ENCODE measurements around the gene DTD1.

Gene DTD1

DNA sequence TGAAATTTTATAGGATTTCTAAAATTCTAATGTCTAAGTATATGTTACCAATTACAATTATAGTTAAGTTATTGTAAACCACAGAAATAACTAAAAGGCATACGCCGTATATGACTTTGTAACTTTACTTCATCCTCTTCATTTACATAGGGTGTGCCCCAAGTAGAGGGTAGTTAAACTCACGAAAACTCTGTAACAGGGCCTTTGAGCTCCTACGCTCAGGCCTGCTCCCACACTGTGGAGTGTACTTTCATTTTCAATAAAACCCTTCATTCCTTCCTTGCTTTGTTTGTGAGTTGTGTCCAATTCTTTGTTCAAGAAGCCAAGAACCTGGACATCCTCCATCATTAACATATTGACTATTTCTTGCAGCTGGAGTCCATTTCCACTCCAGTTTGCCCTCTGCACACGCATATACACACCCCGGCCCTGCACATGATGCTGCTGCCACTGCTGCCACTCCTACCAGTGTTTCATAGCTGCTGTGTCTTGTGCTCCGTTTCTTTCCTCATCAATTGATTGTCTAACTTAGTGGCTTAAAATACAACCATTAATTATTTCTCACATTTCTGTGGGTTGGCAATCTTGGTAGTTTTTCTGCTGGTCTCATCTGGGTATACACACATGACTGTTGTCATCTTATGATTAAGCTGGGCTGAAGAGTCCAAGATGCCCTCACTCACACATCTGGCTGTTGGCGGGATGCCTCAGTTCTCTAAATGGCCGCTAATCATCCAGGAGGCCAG, 192.7 kb downstream of the DTD1 start:
- Histone ChIP-seq H3K4me1 (ENCODE audit: control insufficient read depth, insufficient read depth, low read length) (no peaks in the 10 kb centered on the region), H3K27ac (ENCODE audit: extremely low read depth, low read depth, low read length) (no peak overlapping the region), H3K4me3 (ENCODE audit: low read depth, low read length) (no peak overlapping the region), H3K36me3 (ENCODE audit: control insufficient read depth in 2 of 2, insufficient read depth in 1 of 2, low read length in 2 of 2) (no peaks in the 10 kb centered on the region), H3K9me3 (ENCODE audit: control insufficient read depth, insufficient read depth, low read depth, low read length) (no peaks in the 10 kb centered on the region)
- TF ChIP-seq ZNF76 (tag by site-specific recombination; IDR thresholded peaks at IDR 0.05; ENCODE audit: borderline replicate concordance, low read depth) = no peak
- TF ChIP-seq ZNF549 (tag by site-specific recombination; IDR thresholded peaks at IDR 0.05) = no peak
- TF ChIP-seq ZNF324 (tag by site-specific recombination; IDR thresholded peaks at IDR 0.05) = no peak
- no peak for TF ChIP-seq KLF17 (tag by site-specific recombination; IDR thresholded peaks at IDR 0.05)
- TF ChIP-seq OVOL3 (tag by site-specific recombination; IDR thresholded peaks at IDR 0.05) = no peak
- no peak for TF ChIP-seq ZNF658 (tag by site-specific recombination; IDR thresholded peaks at IDR 0.05)
- ChIA-PET CTCF (no interaction called here), POLR2A (no interaction called here)

GRCh38 chr20:18781509-18781908, 193.7 kb downstream of the DTD1 start:
- CTCF ChIA-PET = no interaction called here
- Histone ChIP-seq H3K4me1 (ENCODE audit: control insufficient read depth, insufficient read depth, low read length) (no peaks in the 10 kb centered on the region), H3K36me3 (ENCODE audit: control insufficient read depth in 2 of 2, insufficient read depth in 1 of 2, low read length in 2 of 2) (no peaks in the 10 kb centered on the region), H3K9me3 (ENCODE audit: control insufficient read depth, insufficient read depth, low read depth, low read length) (no peaks in the 10 kb centered on the region), H3K4me3 (ENCODE audit: low read depth, low read length) (no peak overlapping the region), H3K27ac (ENCODE audit: extremely low read depth, low read depth, low read length) (no peak overlapping the region)
- TF ChIP-seq ZBTB7A (tag by site-specific recombination; IDR thresholded peaks at IDR 0.05; ENCODE audit: low read depth) (no peak), ZNF223 (tag by site-specific recombination; IDR thresholded peaks at IDR 0.05) (no peak), YY2 (tag by site-specific recombination; IDR thresholded peaks at IDR 0.05) (no peak)
- POLR2A ChIA-PET = no interaction called here

DNA sequence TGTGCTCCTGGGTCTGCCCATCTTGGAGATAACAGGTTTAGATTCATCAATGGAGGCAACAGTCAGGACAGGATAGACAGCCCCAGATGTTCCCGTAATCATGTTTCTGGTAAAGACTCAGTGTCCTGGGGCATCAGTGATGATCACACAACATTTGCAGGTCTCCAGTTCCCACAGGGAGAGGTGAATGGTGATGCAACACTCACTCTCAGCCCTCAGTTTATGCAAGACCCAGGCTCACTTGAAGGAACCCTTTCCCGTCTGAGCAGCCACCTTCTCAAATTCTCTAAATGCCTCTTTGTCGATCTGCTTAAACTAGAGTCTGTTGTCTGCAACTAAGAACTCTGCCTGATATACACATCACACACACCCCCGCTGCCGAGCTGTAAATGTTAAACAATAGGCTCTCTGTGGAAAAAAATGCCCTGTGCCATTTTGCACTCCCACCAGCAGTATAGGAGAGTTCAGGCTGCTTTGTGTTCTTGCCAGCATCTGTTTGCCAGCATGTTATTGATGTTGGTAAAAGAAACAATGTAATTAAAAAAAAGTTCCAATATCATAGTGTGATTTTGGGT, 195.6 kb downstream of the DTD1 start:
- POLR2A ChIA-PET = no interaction called here
- Histone ChIP-seq H3K27ac (ENCODE audit: extremely low read depth, low read depth, low read length) (no peak overlapping the region), H3K36me3 (ENCODE audit: control insufficient read depth in 2 of 2, insufficient read depth in 1 of 2, low read length in 2 of 2) (no peaks in the 10 kb centered on the region), H3K9me3 (ENCODE audit: control insufficient read depth, insufficient read depth, low read depth, low read length) (no peaks in the 10 kb centered on the region), H3K4me3 (ENCODE audit: low read depth, low read length) (no peak overlapping the region), H3K4me1 (ENCODE audit: control insufficient read depth, insufficient read depth, low read length) (no peaks in the 10 kb centered on the region)
- CTCF ChIA-PET = no interaction called here
- TF ChIP-seq ZNF112 (tag by site-specific recombination; IDR thresholded peaks at IDR 0.05) (no peak), ZNF585B (tag by site-specific recombination; IDR thresholded peaks at IDR 0.05) (no peak), ZNF629 (tag by site-specific recombination; IDR thresholded peaks at IDR 0.05) (no peak), SP2 (tag by site-specific recombination; IDR thresholded peaks at IDR 0.05) (no peak), ZNF544 (tag by site-specific recombination; IDR thresholded peaks at IDR 0.05) (no peak), ZNF394 (tag by site-specific recombination; IDR thresholded peaks at IDR 0.05; ENCODE audit: borderline replicate concordance) (no peak), ZNF677 (tag by site-specific recombination; IDR thresholded peaks at IDR 0.05) (no peak), KLF1 (tag by site-specific recombination; IDR thresholded peaks at IDR 0.05) (no peak), TSHZ1 (tag by site-specific recombination; IDR thresholded peaks at IDR 0.05; ENCODE audit: borderline replicate concordance) (no peak), ZNF248 (tag by site-specific recombination; IDR thresholded peaks at IDR 0.05) (no peak), ZBTB8A (tag by site-specific recombination; IDR thresholded peaks at IDR 0.05) (no peak), ZNF639 (tag by site-specific recombination; IDR thresholded peaks at IDR 0.05) (no peak), ZNF23 (tag by site-specific recombination; IDR thresholded peaks at IDR 0.05; ENCODE audit: borderline replicate concordance) (no peak), ZNF626 (tag by site-specific recombination; IDR thresholded peaks at IDR 0.05) (no peak), ZNF548 (tag by site-specific recombination; IDR thresholded peaks at IDR 0.05) (no peak)
- TF ChIP-seq, protein P1, sequence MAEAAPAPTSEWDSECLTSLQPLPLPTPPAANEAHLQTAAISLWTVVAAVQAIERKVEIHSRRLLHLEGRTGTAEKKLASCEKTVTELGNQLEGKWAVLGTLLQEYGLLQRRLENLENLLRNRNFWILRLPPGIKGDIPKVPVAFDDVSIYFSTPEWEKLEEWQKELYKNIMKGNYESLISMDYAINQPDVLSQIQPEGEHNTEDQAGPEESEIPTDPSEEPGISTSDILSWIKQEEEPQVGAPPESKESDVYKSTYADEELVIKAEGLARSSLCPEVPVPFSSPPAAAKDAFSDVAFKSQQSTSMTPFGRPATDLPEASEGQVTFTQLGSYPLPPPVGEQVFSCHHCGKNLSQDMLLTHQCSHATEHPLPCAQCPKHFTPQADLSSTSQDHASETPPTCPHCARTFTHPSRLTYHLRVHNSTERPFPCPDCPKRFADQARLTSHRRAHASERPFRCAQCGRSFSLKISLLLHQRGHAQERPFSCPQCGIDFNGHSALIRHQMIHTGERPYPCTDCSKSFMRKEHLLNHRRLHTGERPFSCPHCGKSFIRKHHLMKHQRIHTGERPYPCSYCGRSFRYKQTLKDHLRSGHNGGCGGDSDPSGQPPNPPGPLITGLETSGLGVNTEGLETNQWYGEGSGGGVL (tag by site-specific recombination; IDR thresholded peaks at IDR 0.05) = no peak

Measured in HEK293 (cell line).